ENCODE data around the gene GRM8.

Gene GRM8

DNA sequence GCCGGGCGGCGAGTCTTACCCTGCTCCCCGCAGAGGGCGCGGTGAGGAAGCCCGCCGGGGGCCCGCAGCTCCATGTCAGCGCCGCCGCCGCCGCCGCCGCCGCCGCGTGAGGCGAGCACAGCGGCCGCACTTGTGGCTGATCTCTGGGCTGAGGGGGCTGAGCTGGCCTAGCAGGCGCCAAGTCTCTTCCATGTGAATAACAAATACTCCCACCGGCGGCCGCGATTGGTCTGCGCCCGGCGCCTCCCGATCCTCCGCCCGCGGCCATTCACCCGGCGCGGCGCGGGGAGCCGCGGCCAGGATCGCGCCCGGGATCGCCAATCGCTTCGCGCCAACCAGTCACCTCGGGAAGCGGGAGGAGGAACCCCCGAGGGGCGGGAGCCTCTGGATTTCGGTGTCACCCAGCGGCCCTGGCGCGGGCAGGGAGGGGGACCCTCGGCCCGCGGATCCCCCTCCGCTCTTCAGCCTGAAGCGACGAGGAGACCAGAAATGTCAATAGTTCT, at the start of gene GRM8:
Gene GRM8, minus strand, starts transcription at position 164 of the 503 bp plus-strand sequence.
- Histone ChIP-seq H3K4me3 (ENCODE audit: low read depth in 1 of 2, low read length in 2 of 2) (no peak within 1 kb of the TSS), H3K27ac (ENCODE audit: low read length) (no peak within 1 kb of the TSS), H3K4me1 (ENCODE audit: insufficient read depth, low read length) (no peaks in the 10 kb centered on the region), H3K4me2 (ENCODE audit: insufficient read depth, low read length) (no peak within 1 kb of the TSS), H3K36me3 (ENCODE audit: insufficient read depth, low read length) (no peaks in the 10 kb centered on the region), H4K20me1 (ENCODE audit: insufficient read depth, low read length) (no peaks in the 10 kb centered on the region), H3K79me2 (ENCODE audit: insufficient read depth, low read length) (no peaks in the 10 kb centered on the region), H3K9ac (ENCODE audit: low read depth, low read length) (no peak within 1 kb of the TSS), H3K9me3 (ENCODE audit: insufficient read depth, low read length, severe bottlenecking) (no peaks in the 10 kb centered on the region), H3K27me3 (ENCODE audit: insufficient read depth, low read length, poor library complexity) (peaks cover 13% of the 10 kb centered on the region), H2AFZ (ENCODE audit: low read depth, low read length) (no peak within 1 kb of the TSS)
- no peak for DNase-seq
- no peak for TF ChIP-seq EZH2 (IDR thresholded peaks at IDR 0.05; ENCODE audit: borderline replicate concordance, low read depth, low read length, severe bottlenecking)
- TF ChIP-seq, protein P1, sequence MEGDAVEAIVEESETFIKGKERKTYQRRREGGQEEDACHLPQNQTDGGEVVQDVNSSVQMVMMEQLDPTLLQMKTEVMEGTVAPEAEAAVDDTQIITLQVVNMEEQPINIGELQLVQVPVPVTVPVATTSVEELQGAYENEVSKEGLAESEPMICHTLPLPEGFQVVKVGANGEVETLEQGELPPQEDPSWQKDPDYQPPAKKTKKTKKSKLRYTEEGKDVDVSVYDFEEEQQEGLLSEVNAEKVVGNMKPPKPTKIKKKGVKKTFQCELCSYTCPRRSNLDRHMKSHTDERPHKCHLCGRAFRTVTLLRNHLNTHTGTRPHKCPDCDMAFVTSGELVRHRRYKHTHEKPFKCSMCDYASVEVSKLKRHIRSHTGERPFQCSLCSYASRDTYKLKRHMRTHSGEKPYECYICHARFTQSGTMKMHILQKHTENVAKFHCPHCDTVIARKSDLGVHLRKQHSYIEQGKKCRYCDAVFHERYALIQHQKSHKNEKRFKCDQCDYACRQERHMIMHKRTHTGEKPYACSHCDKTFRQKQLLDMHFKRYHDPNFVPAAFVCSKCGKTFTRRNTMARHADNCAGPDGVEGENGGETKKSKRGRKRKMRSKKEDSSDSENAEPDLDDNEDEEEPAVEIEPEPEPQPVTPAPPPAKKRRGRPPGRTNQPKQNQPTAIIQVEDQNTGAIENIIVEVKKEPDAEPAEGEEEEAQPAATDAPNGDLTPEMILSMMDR (IDR thresholded peaks at IDR 0.05; ENCODE audit: borderline replicate concordance, extremely low read depth, low read length, poor library complexity, severe bottlenecking): no peak
- ATAC-seq (ENCODE audit: insufficient read depth, low read depth): no peak

DNA sequence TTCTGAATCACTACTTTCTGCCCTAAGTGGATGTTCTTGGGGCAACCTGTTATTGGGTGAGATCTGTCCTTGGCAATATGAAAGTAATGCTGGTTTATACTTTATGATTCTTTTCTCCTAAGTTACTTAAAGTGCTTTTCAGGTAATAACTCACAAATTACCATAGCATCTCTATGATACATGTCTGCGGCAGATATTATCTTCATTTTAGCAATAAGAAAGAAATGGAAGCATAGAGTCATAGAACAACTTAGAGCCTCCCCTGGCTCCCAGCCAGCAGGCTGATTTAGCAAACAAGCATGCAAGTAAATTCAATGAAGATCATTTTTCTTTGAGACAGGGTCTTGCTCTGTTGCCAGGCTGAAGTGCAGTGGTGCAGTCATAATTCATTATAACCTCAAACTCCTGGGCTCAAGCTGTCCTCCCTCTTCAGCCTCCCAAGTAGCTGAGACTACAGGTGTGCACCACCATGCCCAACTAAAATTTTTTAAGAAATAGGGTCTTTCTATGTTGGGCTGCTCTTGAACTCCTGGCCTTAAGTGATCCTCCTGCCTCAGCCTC, 38.1 kb upstream of the GRM8 start:
- H2AFZ ChIP-seq (ENCODE audit: low read depth, low read length): no peak overlapping the region
- no peaks in the 10 kb centered on the region for H3K36me3 ChIP-seq (ENCODE audit: insufficient read depth, low read length)
- DNase-seq (no peak), ATAC-seq (ENCODE audit: insufficient read depth, low read depth) (no peak)
- no peak overlapping the region for H3K9ac ChIP-seq (ENCODE audit: low read depth, low read length)
- H3K4me2 ChIP-seq (ENCODE audit: insufficient read depth, low read length): no peak overlapping the region
- TF ChIP-seq EZH2 (IDR thresholded peaks at IDR 0.05; ENCODE audit: borderline replicate concordance, low read depth, low read length, severe bottlenecking): no peak
- TF ChIP-seq, protein P1 (IDR thresholded peaks at IDR 0.05; ENCODE audit: borderline replicate concordance, extremely low read depth, low read length, poor library complexity, severe bottlenecking): no peak
- H3K4me3 ChIP-seq (ENCODE audit: low read depth in 1 of 2, low read length in 2 of 2): no peak overlapping the region
- no peaks in the 10 kb centered on the region for H3K4me1 ChIP-seq (ENCODE audit: insufficient read depth, low read length)
- H4K20me1 ChIP-seq (ENCODE audit: insufficient read depth, low read length): no peaks in the 10 kb centered on the region
- H3K27ac ChIP-seq (ENCODE audit: low read length): no peak overlapping the region
- H3K27me3 ChIP-seq (ENCODE audit: insufficient read depth, low read length, poor library complexity): no peaks in the 10 kb centered on the region
- no peaks in the 10 kb centered on the region for H3K9me3 ChIP-seq (ENCODE audit: insufficient read depth, low read length, severe bottlenecking)
- no peaks in the 10 kb centered on the region for H3K79me2 ChIP-seq (ENCODE audit: insufficient read depth, low read length)

DNA sequence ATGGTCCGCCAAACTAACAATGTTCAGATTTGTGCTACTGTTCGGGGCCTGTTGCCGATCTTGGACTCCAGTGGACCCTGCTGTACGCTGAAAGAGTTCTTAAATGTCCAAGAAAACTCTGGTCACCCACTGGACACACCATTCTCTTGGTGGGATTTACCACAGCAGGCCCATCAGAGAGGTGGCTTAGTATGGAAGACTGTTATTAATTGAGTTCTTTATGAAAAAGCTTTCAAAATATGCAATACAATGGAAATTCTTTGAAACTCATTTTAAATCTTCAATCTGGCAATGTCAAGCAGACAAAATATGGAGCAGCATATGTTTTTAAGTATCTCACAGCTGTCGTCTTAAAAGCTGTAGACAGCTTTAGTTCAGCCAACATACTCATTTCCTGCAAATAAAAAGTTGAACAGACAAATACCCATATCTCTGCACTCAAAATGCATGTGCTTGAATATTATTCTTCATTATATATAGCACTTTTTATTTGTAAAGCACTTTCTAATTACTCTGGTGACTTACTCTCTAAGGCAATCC, 37.4 kb upstream of the GRM8 start:
- Histone ChIP-seq H3K79me2 (ENCODE audit: insufficient read depth, low read length) (no peaks in the 10 kb centered on the region), H3K9ac (ENCODE audit: low read depth, low read length) (no peak overlapping the region), H3K36me3 (ENCODE audit: insufficient read depth, low read length) (no peaks in the 10 kb centered on the region), H2AFZ (ENCODE audit: low read depth, low read length) (no peak overlapping the region), H3K27me3 (ENCODE audit: insufficient read depth, low read length, poor library complexity) (no peaks in the 10 kb centered on the region), H3K27ac (ENCODE audit: low read length) (no peak overlapping the region), H3K9me3 (ENCODE audit: insufficient read depth, low read length, severe bottlenecking) (no peaks in the 10 kb centered on the region), H3K4me2 (ENCODE audit: insufficient read depth, low read length) (no peak overlapping the region), H3K4me1 (ENCODE audit: insufficient read depth, low read length) (no peaks in the 10 kb centered on the region), H3K4me3 (ENCODE audit: low read depth in 1 of 2, low read length in 2 of 2) (no peak overlapping the region), H4K20me1 (ENCODE audit: insufficient read depth, low read length) (no peaks in the 10 kb centered on the region)
- ATAC-seq (ENCODE audit: insufficient read depth, low read depth) (no peak), DNase-seq (no peak)
- no peak for TF ChIP-seq EZH2 (IDR thresholded peaks at IDR 0.05; ENCODE audit: borderline replicate concordance, low read depth, low read length, severe bottlenecking)
- TF ChIP-seq, protein P1 (IDR thresholded peaks at IDR 0.05; ENCODE audit: borderline replicate concordance, extremely low read depth, low read length, poor library complexity, severe bottlenecking): no peak

All from DND-41 (cell line).